GM10847 (cell line): ENCODE measurements around the gene SH3GL1.

Experiments
- POLR2A ChIP-seq: IDR thresholded peaks from 2 replicates; pipeline ENCODE4 v1.6.1; 2011; ENCODE audit not compliant: insufficient read length; ENCODE audit errors: extremely low read depth

Gene SH3GL1

DNA sequence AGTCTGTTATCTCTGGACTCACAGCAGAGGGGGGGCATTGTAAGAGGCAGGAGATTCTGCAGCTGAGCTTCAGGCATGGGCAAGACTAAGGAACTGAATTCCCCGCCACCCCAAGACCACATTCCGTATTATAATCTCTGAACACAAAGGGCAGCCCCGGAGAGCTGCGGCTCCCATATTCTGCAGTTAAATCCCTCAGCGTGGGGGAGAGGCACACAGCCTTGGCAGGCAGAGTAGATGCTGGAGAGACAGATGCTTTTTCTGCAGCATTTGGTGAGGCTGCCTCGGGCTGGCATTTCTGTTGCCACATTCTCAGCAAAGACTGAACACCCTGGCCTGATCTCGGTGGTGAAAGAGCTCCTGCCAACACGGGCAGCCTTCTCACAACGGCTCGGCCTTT lies 15.0 kb upstream of the SH3GL1 start:
- no peak for TF ChIP-seq POLR2A

DNA sequence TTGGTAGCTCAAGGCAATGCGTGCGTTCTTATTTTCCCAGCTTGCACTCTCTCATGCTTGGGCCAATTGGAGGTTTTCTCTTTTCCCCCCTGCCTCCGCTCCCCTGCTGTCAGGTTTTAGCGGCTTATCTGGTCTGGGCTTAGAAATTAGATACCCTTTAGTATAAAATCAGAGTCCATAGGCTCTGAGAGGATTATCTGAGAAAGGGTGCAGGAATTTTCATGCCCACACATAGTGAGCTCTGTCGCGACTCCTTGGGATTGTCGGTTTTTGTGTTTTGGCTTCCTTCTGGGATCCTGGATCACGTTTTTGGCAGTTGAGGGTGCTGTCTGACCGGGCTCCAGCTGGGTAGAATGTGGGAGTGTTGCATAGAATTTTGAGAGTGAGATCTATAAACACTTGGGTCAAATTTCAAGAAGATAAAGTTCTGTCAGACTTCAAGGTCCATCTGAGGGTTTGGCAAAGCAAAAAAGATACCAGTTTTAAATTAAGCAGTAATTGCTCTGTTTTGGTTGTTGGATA lies 14.5 kb upstream of the SH3GL1 start:
- no peak for TF ChIP-seq POLR2A

DNA sequence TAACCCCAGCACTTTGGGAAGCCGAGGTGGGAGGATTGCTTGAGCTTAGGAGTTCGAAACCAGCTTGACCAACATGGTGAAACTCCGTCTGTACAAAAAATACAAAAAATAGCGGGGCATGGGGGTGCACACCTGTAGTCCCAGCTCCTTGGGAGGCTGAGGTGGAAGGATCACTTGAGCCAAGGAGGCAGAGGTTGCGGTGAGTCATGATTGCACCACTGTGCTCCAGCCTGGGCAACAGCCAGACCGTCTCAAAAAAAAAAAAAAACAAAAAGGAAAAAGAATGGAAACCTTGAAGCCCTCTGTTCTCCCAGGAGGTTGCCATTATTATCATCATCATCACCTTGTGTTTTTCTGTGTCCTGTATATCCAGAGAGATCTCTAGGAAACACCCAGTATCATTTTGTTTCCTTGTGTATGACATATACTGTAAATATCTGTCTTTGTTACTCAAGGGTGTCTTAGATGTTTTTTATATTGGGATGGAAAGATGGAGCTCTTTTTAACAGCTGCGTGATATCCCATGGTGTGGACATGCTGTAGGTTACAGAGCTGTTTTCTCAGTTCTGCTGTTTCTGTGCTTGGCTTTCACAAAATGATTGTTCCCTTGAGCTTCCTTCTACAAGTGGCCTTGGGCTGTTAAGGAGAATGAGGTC lies 13.9 kb upstream of the SH3GL1 start:
- no peak for TF ChIP-seq POLR2A

DNA sequence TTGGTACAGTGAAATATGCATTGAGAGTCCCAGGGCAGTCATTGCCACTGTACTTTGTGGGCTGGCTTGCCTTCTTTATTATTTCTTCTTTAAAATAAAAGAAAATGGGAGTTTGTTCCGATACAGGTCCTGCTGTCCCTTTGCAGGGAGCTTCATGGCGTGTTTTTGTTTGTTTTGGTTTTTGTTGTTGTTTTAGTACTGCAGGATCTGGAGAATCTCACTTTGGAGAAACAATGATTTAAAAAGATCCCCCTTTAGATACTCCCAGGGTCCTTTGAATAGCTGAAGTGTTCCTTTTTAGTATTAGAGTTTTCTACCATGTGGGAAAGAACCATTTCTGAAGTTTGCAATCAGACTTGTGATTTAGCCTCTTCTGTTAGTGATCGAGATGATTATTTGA lies 13.2 kb upstream of the SH3GL1 start:
- no peak for TF ChIP-seq POLR2A

DNA sequence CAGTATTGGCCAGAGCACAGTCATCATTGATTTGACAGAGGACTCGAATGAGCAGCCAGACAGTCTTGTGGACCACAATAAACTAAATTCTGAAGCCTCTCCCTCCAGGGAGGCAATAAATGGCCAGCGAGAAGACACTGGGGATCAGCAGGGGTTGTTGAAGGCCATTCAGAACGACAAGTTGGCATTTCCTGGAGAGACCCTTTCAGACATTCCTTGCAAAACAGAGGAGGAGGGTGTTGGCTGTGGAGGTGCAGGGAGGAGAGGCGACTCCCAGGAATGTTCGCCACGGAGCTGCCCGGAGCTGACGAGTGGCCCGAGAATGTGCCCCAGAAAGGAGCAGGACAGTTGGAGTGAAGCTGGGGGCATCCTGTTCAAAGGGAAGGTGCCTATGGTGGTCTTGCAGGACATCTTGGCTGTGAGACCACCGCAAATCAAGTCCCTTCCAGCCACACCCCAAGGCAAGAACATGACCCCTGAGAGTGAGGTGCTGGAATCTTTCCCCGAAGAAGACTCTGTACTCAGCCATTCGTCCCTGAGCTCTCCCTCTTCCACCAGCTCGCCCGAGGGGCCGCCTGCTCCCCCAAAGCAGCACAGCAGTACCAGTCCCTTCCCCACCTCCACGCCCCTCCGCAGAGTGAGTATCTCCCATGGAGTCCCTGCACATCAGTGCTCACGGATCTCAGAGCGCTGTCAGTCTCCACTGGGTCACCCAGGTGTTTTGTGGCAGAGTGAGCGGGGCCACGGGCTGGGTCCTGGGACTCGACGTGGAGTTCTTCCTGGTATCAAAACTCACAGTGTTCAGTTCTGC lies 9.0 kb upstream of the SH3GL1 start:
- TF ChIP-seq POLR2A = no peak

DNA sequence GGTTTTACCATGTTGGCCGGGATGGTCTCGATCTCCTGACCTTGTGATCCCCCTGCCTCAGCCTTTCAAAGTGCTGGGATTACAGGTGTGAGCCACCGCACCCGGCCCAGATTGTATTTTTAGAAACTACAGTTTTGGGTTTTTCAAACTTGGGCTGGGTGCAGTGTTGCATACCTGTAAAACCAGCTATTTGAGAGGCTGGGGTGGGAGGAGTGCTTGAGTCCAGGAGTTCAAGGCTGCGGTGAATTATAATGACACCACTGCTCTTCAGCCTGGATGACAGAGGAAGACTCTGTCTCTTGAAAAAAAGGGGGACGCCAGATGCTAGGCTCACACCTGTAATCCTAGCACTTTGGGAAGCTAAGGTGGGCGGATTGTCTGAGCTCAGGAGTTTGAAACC lies 6.3 kb upstream of the SH3GL1 start:
- no peak for TF ChIP-seq POLR2A

DNA sequence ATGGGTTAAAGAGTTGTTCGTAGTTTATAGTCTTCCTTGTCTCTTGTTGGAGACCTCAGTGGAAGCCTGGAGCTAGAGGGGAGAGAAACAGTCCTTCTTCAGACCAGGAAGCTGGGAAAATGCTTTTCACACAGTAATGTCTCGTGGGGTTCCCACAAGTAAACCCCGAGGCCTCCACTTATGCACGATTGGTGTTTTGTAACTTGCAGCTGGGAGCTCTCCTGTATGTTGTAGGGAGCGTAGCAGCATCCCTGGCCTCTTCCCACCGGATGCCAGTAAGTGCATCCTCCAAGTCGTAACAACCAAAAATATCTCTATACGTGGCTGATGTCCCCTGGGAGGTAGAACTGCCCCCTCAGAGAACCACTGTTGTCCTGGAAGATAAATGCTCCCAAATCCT lies 5.6 kb upstream of the SH3GL1 start:
- TF ChIP-seq POLR2A = no peak

DNA sequence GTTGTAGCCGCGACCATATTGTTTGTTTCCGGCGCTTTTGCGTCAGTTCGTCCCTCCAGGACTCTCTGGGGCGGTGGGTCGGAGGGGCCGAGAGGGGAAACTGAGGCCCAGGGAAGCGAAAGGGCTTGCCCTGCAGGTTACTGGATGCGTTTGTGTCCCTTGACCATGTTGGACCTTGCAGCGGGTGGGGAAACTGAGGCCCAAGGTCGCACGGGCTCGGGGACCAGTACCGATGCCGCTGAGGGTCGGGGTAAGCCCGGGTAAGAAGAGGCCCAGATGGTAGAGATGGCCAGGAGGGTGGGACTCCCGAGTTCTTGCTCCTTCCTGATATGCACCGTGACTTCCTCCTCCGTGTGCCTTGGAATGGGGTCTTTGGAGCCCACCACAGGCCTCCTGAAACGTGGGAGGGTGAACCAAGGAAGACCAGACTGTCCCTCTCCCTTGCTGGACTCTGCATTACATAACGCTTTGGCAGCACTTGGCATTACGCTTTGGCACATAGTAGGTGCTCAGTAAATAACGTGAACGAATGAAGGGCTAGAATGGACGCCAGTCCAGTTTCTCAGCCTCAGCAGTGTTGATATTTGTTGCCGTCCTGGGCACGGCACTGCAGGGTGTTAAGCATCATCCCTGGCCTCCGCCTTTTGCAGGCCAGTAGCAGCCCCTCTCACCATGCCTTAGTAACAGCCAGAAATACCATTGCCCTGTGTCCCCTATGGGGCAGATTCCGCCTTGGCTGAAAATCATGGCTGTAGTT lies 2.8 kb upstream of the SH3GL1 start:
- no peak for TF ChIP-seq POLR2A

DNA sequence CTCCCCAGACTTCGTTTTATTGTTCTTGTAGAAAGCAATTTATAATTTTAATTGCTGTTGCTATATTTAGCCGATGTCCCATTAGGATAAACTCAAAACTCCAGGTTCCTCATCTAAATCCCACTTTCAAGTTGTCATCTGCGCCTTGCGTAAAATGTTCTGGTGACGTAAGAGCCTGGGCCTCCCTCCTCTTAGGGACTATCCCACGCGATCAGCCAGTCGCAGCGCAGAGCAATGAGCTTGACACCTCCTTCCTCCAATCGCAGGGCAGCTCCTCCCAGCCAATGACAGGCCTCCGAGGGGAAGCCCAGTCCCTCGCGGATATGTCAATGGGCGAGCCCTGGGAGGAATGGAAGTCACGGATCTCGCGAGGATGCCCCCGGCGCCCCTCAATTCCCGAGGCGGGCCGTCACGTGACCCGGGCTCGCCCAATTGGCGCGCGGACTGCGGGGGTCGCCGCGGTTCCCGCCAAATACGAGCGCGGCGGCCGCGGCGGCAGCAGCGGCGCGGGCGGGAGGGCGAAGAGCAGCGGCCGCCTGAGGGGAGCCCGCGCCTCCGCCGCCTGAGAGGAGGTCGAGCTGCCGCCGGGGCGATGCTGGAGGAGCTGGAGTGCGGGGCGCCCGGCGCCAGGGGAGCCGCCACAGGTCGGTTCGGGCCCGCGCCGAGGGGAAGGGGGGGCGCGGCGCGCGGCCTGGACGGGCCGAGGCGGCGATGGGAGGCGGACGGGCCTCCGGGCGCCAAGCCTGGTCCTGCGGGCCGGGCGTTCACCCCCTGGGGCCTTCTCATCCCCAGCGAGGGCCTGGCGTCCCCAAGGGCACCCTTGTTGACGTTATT lies 2.0 kb upstream of the SH3GL1 start, which contains the start of gene CHAF1A:
TSS of gene CHAF1A (plus strand) at position 470 of the 834 bp plus-strand sequence. CDS start at position 593, 123 bp downstream.
- peak; percentile 58 for TF ChIP-seq POLR2A

DNA sequence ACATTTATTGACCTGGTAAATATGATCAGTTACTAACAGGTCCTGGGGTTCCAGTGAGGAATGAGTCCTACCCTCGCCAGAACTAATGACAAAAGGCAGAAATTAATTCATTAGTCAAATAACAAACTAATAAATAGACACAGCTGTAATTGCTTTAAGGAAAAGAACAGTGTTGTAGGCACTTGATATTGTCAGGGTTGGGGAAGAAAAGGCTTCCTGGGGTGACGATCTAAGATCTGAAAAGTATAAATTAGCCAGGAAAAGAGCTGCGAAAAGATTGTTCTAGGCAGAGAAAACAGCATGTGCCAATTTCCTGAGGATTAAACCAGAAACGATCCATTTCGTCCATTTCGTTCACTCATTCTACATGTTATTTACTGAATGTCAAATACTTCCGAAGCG lies 1.4 kb upstream of the SH3GL1 start:
- no peak for TF ChIP-seq POLR2A

DNA sequence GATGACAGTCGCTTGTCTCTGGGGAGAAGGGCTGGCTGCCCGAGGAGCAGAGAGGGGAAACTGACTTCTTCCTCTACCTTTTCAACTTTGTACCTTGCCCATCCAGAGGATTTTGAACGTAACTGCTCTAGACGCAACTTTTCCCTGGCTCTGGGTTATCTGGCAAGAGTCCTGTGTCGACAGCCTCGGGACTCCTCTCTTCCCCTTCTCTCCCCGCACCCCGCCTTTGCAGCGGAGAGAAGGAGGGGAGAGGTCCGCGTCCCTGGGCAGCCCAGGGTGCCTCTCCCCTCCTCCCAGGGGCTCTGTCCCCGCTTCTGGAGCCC lies 574 bp downstream of the SH3GL1 start:
- TF ChIP-seq POLR2A = no peak

DNA sequence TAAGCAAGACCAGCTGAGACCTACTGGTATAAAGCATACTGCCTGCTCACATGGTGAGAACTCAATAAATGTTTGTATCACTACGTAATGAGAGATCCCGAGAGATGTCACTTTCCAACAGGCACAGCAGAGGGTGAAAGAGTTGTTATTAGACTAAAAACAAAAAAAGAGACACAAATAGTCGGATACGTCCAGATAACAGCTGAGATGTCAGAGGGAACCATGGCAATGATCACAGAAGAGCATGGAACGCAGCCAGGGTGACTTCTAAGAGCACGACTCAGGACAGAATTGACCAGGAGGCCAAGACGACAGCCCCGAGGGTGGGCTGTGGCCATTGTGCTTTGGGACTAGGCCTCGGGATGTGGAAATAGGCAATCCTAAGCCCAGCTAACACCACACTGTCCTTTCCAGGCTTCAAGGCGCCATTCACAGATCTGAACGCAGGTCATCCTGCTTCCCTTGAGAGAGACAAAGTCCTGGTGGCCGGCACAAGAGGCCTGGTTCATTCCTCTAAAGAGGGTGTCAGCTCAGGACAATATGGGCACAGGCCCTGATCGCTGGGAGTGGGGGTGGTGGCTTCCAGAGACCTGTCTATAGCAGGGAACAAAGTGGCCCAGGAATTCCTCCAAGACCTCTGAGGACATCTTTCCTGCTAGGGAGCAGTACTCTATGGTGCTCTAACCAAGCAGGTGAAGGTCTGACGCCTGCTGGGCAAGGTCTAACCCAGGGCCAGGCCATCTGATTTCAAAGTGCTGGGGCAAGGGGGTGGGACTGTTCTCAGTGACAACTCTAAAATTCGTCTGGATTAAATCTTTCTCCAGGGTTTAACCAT lies 3.2 kb downstream of the SH3GL1 start:
- no peak for TF ChIP-seq POLR2A

DNA sequence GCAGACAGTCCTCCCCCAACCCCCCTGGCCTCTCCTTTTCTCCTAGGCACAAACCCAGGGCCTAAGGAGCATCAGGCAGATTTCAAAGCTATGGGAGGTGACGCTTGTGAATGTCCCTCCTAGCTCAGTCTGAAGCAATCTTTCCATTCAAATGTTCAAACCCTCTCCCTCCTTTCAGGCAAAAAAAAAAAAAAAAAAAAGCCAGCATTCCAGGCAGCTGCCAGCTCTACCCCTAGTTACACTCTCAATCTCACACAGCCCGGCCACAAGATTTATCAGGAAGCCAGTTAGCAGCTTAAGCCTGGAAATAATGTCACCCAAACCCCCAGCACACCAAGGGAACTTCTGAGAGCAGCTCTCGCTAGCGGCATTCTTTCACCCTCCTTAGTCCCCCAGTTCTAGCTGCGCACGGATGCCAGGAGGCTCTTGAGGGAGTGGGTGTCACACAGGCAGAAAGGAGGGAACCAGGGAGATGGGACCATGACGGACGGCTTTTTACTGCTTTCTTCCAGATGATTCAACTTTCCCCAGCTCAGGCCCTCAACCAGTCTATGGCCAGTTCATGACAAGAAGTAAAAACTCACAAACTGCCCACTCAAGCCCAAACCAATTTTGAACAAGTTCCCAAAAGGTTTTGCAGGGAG lies 6.3 kb downstream of the SH3GL1 start:
- no peak for TF ChIP-seq POLR2A
